GM12801 (cell line): ENCODE measurements around the gene AMIGO2.

Source experiments
- CTCF ChIP-seq: IDR thresholded peaks from one replicate; pipeline ENCODE4 v1.5.1; 2011; ENCODE audit warnings: control low read depth; ENCODE audit not compliant: insufficient read length; ENCODE audit errors: extremely low read depth

The AMIGO2 gene

DNA sequence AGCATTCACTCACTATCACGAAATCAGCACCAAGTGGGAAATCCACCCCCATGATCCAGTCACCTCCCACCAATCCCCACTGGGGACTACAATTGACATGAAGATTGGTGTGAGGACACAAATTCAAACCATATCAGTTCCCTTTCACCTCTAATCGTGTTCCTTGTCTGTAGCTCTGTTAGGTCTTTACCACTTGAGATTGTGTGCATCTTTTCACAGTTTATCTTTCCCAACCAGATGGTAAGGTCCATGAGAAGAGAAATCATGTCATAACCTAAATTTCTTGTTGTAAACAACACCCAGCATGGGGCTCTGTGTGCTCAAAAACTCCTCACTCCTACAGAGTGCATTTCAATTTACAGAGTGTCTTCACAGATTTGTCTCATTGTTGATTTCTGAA, 27.5 kb downstream of the AMIGO2 start:
- TF ChIP-seq CTCF = no peak

- TF ChIP-seq CTCF = no peak
These were observed 31.2 kb downstream of the AMIGO2 start for GRCh38 chr12:47048541-47048940.

DNA sequence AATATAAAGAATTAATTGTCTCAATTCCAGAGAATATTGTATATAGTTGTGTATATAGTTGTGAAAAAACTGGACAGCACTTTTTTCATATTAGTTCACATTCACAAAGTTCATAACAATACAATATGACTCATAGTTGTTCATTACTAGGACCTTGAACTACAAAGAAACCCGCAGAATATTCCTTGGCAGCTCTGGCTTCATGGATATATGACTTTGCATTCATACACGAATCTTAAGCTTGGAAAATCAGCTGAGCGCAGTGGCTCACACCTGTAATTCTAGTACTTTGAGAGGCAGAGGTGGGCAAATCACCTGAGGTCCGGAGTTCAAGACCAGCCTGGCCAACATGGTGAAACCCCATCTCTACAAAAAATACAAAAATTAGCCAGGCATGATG, 38.4 kb downstream of the AMIGO2 start:
- TF ChIP-seq CTCF = no peak

DNA sequence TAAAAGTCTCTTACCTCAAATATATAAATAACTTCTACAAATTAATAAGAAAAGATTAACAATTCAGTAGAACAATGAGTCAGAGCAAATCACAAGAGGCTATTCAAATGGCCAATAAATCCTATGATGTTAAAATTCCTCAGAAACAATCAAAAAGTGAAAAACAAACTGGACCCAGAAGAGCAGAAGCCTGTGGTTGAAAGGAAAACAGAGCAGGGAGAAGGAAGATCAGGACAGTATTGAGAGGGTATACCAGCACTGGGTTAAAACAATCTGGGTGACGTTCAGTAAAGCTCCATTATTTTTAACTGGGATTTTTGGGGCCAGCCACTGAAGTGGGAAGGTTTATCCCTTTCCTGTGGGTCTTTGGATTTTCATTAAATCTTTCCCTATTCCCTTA, 40.0 kb downstream of the AMIGO2 start:
- no peak for TF ChIP-seq CTCF

GRCh38 chr12:47039079-47039478, 40.7 kb downstream of the AMIGO2 start:
- TF ChIP-seq CTCF = no peak

DNA sequence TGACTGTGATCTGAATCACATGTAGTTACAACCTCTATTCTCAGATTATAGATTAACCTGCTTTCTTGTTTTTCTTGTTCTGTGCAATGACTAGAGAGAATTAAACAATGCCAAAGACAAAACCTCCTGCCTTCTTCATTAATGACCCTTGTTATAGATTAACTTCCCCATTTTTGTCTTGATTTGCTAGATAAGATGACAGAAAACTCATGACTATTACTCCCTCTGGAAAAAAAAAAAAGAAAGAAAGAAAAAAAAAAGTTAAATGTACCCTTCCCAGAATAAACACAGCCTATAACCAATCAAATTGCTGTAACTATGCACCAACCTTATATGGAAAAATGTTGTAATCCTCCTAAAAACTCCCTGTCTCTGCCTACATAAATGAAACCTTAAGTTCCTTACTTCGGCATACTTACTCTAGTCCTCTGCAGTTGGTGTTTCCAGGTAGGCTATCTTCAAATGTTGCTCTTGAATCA, 41.5 kb downstream of the AMIGO2 start:
- TF ChIP-seq CTCF = no peak

DNA sequence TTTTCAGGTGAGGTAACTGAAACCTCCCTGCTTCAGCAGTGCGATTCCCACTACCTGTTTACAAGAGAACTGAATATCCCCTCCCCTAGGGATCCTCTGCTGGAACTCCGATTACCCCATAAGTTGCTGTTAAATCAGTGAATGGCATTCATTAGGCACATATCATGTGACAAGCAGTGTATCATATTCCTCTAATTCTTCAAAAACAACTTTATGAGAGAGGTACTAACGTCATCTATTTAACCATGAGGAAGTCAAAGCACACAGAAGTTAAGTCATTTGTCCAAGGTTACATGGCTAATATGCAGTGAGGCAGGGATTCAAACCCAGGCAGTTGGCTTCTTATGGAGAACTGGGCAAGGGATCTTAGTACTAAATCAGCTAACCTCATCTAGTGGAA, 44.3 kb downstream of the AMIGO2 start:
- no peak for TF ChIP-seq CTCF

DNA sequence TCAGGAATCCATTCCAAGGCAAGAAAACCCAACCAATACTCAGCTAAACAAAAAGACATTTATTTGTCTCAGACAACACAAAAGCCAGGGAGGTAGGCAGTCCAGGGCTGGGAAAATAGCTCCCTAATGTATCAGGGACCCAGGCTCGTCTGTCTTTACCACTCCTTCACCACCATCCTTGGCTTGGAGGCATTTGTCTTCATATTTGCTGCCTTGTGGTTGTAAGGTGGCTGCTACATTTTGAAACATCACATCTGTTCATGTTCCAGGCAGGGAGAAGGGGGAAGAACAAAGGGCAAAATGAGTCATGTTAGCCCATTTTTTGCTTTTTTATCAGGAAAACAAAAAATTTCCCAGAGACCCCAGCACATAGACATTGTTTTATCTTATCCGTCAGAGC, 45.1 kb downstream of the AMIGO2 start:
- no peak for TF ChIP-seq CTCF
